Stomach (tissue), 4 donors: ENCODE measurements around the gene ENPP1.

ENCODE experiments used
- EP300 ChIP-seq: sonication (generic); formaldehyde crosslinking; IDR thresholded peaks from one replicate; pipeline ENCODE4 v1.6.1; 2017; ENCODE audit warnings: antibody characterized with exemption
- POLR2A ChIP-seq, 4 donors: fragments of 450-650 bp; IDR thresholded peaks; one replicate each; pipeline ENCODE4 v1.6.1; 2016; ENCODE audit warnings: antibody characterized with exemption in 4 of 4, control low read depth in 2 of 4, mild to moderate bottlenecking in 1 of 4, moderate library complexity in 1 of 4
- POLR2AphosphoS5 ChIP-seq, 3 donors: sonication (generic); formaldehyde crosslinking; IDR thresholded peaks; one replicate each; pipeline ENCODE4 v1.6.1; 2016; ENCODE audit warnings: antibody characterized with exemption in 3 of 3
- TF ChIP-seq, protein P1 (sequence below), 7 experiments: fragments of 450-650 bp in 4 of 7; fragments of 200-600 bp in 3 of 7; sonication (generic) in 3 of 7; IDR thresholded peaks; one replicate each; pipeline ENCODE4 v1.5.1; 2016 to 2019; ENCODE audit warnings: antibody characterized with exemption in 7 of 7, control low read depth in 2 of 7, mild to moderate bottlenecking in 1 of 7

DNA sequence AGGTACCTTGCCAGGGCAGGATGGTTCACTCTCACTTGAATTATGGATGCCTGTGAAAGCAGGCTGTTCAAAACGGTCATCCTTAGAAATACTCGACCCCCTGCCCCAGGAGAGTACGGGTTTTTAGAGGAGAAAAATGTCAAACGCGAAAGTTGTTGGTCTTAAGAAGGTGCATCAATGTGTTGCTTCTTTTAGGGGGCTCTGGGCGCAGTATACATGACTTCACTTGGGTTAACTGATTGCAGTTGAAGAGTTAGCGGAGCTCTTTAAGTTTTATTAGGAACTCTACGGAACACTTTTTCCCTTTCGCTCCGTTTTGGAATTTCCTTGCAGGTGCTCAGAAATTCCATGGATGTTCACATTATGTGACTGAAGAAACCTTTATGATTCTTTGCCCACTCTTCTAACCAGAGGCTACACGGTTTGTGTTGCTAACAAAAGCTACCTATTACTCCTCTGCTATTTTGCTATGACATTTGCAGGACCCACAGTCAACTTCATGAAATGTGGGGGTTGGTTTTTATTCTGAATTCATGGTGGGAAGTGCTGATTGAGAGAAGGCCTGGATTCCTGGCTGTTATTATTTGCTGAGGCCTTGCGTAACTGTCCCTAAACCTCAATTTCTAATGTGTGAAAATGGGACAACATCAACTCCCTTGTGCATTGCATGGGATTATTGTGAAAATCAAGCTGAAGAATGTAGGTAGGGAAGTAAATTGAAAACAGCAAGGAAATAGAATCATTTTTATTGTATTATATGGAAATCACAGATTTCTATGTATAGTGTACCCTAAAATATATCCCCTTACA, 845 bp downstream of the ENPP1 start:
- TF ChIP-seq, protein P1, sequence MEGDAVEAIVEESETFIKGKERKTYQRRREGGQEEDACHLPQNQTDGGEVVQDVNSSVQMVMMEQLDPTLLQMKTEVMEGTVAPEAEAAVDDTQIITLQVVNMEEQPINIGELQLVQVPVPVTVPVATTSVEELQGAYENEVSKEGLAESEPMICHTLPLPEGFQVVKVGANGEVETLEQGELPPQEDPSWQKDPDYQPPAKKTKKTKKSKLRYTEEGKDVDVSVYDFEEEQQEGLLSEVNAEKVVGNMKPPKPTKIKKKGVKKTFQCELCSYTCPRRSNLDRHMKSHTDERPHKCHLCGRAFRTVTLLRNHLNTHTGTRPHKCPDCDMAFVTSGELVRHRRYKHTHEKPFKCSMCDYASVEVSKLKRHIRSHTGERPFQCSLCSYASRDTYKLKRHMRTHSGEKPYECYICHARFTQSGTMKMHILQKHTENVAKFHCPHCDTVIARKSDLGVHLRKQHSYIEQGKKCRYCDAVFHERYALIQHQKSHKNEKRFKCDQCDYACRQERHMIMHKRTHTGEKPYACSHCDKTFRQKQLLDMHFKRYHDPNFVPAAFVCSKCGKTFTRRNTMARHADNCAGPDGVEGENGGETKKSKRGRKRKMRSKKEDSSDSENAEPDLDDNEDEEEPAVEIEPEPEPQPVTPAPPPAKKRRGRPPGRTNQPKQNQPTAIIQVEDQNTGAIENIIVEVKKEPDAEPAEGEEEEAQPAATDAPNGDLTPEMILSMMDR (IDR thresholded peaks at IDR 0.05) = no peak
- TF ChIP-seq POLR2AphosphoS5 (IDR thresholded peaks at IDR 0.05) = no peak
- no peak for TF ChIP-seq POLR2A (IDR thresholded peaks at IDR 0.05)
- TF ChIP-seq EP300 = no peak
